NB4 (cell line): ENCODE measurements around the gene MINDY3.

Experiments used
- DNase-seq: peaks from one replicate; pipeline ENCODE4 v3.0.0; 2010; ENCODE audit warnings: low read depth
- H3K4me3 ChIP-seq: one replicate; pipeline ENCODE4 v1.5.1; 2011; ENCODE audit warnings: mild to moderate bottlenecking, low read depth, low read length, moderate library complexity
- MYC ChIP-seq: IDR thresholded peaks from 2 replicates; pipeline ENCODE4 v1.6.1; 2011; ENCODE audit warnings: low read depth, low read length
- POLR2A ChIP-seq: IDR thresholded peaks from 2 replicates; pipeline ENCODE4 v1.6.1; 2011; ENCODE audit warnings: mild to moderate bottlenecking; ENCODE audit not compliant: insufficient read length; ENCODE audit errors: extremely low read depth
- TF ChIP-seq, protein P1 (sequence below): IDR thresholded peaks from one replicate; pipeline ENCODE4 v1.5.1; 2012; ENCODE audit warnings: low read depth, low read length
- TF ChIP-seq, protein P2 (sequence below): IDR thresholded peaks from 2 replicates; pipeline ENCODE4 v1.6.1; 2011; ENCODE audit warnings: low read depth, low read length

Gene MINDY3

DNA sequence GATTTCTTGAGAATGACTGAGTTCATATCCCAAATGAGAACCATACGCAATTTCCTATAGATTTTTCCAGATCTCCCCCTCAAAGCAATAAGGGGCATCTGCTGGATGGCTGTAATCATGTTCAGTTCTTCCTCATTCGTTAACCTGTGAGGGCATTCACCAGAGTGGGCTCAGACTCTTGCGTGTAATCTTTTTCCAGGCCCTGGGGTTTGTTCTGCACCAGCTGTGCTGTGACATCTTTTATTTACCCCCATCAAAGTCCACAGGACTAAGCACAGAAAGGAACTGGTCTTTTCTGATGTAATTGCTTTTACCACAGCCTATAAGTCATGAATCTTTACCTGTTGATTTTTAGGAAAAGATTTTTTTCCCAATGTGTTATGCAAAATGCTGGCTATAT, 112.7 kb downstream of the MINDY3 start:
- TF ChIP-seq, protein P1, sequence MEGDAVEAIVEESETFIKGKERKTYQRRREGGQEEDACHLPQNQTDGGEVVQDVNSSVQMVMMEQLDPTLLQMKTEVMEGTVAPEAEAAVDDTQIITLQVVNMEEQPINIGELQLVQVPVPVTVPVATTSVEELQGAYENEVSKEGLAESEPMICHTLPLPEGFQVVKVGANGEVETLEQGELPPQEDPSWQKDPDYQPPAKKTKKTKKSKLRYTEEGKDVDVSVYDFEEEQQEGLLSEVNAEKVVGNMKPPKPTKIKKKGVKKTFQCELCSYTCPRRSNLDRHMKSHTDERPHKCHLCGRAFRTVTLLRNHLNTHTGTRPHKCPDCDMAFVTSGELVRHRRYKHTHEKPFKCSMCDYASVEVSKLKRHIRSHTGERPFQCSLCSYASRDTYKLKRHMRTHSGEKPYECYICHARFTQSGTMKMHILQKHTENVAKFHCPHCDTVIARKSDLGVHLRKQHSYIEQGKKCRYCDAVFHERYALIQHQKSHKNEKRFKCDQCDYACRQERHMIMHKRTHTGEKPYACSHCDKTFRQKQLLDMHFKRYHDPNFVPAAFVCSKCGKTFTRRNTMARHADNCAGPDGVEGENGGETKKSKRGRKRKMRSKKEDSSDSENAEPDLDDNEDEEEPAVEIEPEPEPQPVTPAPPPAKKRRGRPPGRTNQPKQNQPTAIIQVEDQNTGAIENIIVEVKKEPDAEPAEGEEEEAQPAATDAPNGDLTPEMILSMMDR, result no peak
- TF ChIP-seq POLR2A, result no peak
- TF ChIP-seq, protein P2, sequence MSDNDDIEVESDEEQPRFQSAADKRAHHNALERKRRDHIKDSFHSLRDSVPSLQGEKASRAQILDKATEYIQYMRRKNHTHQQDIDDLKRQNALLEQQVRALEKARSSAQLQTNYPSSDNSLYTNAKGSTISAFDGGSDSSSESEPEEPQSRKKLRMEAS, result no peak
- TF ChIP-seq MYC, result no peak
- H3K4me3 ChIP-seq, result no peak overlapping the region
- DNase-seq, result no peak

DNA sequence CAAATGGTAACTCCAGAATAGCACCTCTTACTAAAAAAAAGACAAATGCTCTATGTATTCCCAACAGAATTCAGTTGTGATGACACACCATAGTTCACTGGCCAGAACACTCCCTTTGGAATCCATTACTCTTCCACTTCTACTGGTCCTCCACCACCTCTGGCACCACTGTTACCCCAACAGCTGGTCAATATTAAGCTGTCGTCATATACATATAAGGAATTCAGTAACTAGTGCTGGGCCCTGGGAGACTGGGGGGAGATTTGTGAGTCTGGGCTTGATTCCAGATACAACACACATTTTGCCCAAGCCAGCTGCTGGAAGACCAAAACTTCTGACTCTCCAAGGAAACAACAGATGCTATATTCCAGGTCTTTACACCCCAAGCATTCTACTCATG, 114.6 kb downstream of the MINDY3 start:
- H3K4me3 ChIP-seq, result no peak overlapping the region
- DNase-seq, result no peak
- no peak for TF ChIP-seq POLR2A
- TF ChIP-seq, protein P2, result no peak
- TF ChIP-seq, protein P1, result no peak
- TF ChIP-seq MYC, result no peak

DNA sequence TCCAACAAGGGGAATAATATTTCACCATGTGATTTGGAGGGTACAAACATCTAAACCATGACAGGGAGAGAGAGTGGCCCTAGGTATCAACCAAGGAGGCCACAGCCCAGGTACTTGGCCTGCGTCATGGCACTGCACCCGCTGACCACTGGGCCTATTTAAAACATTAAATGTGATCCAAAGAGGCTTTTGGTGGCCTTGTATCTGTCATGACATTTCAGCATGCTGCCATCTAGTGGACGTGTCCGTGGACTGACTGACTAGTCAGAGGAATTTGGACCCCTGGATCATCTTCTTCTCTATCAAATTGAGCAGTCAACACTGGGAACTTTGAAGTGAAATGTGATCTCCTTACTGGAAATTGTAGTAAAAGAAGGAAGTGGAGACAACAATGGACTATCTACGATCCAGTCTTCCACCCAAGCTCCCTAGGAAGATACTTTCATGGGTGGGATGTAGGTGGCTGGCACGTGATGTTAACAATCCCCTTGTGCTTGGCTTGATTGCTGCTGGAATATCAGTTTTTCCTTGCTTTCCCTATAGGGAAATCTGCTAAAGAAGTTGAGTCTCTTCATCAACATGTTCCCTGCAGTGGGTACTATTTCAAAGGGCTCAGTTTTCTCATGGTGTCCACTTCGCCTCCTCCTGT, 116.0 kb downstream of the MINDY3 start:
- H3K4me3 ChIP-seq, result no peak overlapping the region
- peak; percentile 60 for DNase-seq
- TF ChIP-seq, protein P1, result peak; percentile 50
- TF ChIP-seq, protein P2, result no peak

DNA sequence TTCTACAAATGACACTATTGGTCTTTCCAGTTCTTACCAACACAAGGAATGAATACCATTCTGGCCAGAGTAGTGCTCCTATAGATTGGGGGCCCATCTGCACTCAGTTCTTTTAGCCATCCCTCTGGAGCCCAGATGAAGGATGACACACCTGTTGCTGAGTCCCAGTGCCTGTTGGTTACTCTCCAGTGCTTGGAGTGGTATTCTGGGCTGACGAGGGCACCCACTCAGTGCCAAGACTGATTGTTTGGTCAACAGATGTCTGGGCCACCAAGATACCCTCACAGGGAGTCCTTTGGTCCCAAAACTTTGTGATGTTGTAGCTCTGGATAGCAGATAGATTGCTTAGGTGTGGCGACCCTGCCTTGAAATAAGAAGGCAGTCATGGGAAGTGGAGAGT, 116.9 kb downstream of the MINDY3 start:
- TF ChIP-seq POLR2A (no peak), MYC (no peak)
- TF ChIP-seq, protein P2, result no peak
- TF ChIP-seq, protein P1, result no peak
- DNase-seq, result no peak
- H3K4me3 ChIP-seq, result no peak overlapping the region

DNA sequence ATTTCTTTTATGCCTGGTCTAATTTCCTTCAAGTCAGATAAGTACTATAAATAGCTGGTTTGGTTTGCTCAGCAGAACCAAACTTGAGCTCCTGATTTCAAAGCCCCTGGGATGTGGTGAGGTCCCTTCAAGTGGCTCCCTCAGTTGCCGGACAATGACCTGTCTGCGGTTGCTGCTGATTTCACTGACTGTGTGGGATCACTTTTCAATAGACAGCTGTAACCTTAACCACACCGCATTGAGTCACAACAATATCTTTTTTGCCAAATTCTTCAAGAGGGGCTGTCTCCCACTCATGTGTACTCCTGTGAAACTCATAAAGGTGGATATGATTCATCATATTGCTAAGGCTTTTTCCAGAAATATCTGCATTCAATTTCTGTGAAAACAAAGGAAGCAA, 117.5 kb downstream of the MINDY3 start:
- TF ChIP-seq, protein P2, result no peak
- TF ChIP-seq, protein P1, result no peak
- no peak for TF ChIP-seq POLR2A
- no peak for TF ChIP-seq MYC
- no peak for DNase-seq
- no peak overlapping the region for H3K4me3 ChIP-seq

DNA sequence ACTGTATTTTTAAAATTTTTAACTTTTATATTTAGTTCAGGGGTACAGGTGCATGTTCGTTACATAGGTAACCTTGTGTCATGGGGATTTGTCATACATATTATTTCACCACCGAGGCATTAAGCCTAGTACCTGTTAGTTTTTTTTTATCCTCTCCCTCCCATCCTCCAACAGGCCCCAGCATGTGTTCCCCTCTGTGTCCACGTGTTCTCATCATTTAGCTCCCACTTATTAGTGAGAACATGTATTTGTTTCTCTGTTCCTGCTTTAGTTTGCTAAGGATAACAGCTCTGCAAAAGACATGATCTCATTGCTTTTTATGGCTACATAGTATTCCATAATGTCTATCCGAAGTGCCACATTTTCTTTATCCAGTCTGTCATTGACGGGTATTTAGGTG, 118.2 kb downstream of the MINDY3 start:
- no peak for DNase-seq
- TF ChIP-seq, protein P2, result no peak
- TF ChIP-seq MYC (no peak), POLR2A (no peak)
- TF ChIP-seq, protein P1, result no peak
- no peak overlapping the region for H3K4me3 ChIP-seq
